ENCODE results near the gene COQ2.
"Not testable (repeated sequence)": the region's sequence is repeated elsewhere in the genome, so short reads cannot be mapped to it uniquely, and the experiment has no call there.

Gene COQ2

DNA sequence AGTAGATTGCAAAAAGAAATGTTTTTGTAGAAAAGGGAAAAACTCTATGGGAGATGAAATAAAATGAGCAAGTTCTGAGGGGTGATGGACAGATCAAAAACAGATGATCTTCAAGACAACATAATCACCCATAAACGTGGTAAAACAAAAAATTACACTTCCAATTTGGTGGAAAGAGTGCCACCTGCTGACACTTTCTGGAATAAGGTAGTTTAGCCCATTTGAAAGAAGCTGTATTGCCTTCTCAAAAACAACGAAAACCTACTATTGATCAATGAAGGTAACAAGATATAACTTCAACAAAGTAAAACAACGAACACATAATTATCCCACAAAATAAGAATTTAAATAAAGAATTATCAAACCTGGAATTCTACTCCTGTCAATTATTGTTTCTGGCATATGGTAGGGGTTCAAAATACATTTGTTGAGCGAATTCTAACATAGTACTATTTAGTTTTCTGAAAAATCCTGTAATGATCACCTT lies 2.5 kb downstream of the COQ2 start:
- peak; percentile 12 for DNase-seq

DNA sequence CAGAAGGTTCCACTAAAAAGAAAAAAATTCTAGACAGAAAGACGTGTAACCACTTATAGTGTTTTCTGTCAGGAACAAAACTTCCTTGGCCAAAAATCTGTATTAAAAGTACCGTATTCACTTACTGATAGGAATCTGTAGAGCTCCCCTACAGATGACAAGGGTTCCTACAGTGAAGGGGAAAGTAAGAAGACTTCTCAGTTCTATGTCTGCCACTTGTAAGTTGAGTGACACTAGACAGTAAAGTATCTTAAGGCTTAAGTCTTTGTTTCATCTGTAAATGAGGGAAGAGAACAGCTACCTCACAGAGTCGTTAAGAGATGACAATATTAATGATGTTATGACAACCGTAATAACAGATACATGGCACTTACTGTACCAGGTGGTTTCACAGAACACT lies 3.3 kb downstream of the COQ2 start:
- DNase-seq: peak; percentile 4

DNA sequence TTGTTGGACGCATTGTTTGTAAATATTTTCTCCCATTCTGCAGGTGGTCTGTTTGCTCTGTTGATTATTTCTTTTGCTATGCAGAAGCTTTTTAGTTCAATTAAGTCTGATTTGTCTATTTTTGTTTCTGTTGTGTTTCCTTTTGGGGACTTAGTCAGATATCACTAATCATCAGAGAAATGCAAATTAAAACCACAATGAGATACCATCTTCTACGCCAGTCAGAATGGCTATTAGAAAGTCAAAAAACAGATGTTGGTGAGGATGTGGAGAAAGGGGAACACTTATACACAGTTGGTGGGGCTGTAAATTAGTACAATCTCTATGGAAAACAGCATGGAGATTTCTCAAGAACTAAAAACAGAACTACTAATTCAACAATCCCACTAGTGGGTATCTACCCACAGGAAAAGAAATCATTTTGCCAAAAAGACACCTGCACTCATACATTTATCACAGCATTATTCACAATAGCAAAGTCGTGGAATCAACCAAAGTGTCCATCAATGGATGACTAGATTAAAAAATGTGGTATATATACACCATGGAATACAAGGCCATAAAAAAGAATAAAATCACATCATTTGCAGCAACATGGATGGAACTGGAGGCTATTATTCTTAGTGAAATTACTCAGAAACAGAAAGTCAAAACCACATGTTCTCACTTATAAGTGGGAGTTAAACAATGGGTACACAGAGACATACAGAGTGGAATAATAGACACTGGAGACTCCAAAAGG lies 8.1 kb downstream of the COQ2 start:
- DNase-seq: no peak

DNA sequence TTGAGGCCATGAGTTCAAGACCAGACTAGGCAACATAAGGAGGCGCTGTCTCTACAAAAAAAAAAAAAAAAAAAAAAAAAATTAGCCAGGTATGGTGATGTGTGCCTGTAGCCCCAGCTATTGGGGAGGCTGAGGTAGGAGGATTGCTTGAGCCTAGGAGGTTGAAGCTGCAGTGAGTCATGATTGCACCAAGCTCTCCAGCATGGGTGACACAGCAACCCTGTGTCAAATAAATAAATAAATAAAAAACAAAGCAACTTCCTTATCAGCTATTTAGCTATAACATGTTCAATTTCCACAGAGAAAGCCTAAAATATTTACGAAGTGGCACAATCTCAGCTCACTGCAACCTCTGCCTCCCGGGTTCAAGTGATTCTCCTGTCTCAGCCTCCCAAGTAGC lies 10.7 kb downstream of the COQ2 start:
- DNase-seq: not testable (repeated sequence)

DNA sequence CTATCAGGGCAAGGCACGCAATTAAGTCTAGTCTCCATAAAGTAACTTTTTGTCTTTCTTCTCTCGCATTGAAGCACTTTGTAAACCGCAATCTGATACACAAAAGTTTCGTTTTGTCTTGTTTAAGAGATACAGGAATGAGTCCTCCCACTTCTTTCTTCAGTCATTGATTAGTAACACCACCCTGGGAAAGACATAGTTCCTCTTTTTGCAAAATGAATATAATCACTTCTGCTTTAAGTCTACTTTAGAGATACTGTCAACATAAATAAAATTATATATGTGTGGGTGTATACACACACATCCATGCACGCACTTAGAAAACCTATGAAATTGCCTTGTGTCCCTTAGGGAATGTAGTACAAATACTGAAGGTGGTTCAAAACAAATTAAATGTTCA lies 11.7 kb downstream of the COQ2 start:
- no peak for DNase-seq

DNA sequence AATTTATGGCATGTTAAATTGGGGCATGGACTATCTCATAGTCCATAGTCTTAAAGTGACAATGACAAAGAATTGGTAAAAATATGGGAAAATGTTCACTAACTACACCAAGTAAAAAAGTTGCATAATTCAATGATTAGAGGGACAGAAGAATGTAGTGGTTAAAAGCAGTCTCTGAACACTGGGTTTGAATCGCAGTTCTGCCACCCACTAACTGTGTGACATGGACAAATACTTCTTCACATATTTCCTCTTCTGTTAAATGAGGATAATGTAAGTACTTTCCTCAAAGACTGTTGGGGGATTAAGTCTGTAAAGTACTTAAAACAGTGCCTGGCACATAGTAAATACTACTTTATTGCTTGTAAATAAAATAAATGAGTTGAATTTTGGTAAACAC lies 15.3 kb downstream of the COQ2 start:
- DNase-seq: no peak

DNA sequence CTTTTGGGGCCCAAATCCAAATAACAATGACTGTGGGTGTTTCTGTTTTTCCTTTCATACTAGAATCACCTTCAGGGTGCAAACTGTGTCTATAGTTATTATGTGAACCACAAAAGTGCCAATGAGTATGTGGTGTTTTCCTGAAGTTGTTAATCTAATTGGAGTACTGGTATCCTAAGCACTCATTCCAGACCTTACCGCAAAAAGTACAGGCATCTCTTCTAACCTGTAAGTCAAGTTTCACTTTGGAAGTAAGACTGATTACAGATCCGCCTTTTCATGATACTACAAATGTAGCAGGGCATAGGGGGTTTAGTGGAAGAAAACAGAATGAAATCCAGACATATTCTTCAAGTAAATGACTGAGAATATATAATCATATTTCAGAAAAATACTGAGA lies 16.1 kb downstream of the COQ2 start:
- DNase-seq: no peak

DNA sequence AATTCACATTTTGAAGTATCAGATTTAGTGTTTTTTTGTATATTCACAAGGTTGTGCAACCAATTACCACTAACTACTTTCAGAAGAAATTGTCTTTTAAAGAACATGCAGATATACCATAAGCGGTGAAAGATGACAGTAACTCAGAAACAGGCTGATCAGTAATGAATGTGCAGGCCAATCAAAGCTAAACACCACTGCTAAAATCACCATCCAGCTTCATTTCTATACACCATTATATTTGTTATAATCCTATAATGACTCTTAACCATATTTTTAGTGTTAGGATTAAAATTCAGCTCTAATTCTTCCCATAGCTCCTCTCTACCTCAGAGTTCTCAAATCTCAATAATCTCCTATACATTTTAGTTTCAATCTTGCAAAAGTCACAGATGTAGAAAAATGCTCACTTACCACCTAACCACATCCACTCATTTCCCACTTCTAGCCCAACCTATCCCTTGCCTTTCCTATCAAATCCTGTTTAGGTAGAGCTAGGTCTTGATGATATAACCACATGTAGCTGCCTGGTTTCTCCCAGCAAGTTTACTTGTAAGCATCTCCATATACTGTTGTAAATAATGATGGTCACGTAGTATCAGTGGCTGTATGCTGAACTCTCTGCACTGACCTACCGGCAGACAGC lies 16.6 kb downstream of the COQ2 start:
- DNase-seq: no peak

DNA sequence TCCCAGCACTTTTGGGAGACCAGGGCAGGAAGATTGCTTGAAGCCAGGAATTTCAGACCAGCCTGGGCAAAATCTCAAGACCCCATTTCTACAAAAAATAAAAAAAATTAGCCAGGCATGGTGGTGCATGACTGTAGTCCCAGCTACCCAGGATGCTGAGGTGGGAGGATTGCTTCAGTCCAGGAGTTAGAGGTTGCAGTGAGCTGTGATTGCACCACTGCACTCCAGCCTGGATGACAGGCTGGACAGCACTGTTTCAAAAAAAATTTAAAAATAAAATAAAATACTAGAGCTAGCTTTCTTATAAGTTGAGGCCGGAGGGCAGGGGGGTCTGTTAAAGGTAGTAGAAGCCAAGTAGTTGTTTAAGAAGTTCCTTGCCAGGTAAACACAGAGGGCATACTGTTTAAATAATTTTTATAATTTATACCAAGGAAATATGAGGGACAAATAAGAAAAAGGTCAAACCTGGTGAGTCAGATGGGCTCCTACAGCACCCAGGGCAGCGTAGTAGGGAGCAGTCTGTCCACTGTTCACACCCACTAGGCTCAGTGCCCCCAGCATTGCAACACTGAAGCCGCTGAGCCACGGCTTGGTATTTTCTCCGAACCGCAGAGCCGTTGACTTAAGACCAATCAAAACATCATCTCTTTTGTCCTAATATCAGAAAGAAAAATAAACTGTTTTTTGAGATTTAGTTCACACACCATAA lies 17.3 kb downstream of the COQ2 start:
- DNase-seq: no peak

DNA sequence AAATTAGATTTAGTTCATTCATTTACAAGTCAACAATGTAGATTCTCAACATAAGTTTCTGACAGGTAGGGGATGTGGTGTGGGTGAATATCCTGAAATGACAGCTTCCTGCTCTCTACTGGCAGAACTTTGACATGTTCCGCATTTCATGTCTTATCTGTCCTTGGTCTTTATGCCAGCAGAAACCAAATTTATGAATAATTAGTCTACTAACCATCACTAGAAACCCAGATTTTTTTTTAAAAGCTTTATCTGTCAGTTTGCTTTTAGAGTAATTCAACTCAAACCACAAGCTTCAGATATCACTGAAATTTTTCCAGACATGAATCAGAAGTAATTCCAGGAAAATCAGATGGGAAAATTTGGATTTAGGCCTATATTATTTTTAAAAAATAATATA lies 17.9 kb downstream of the COQ2 start:
- no peak for DNase-seq

DNA sequence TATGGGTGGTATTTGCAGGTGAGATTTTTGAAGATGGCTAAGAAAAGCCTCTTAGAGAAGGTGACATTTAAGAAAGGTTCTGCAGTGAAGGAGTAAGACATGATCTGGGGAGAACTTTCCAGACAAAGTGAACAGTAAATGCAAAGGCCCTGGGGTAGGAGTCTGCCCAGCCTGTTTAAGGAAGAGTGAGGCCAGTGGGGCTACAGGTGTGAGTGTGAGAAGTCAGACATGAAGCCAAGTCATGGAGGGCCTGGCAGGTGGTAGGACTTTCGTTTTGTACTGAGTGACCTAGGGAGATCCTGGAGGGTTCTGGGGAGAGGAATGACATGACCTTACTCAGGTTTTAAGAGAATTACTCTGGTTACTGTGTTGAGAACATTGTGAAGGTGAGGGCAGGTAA lies 21.5 kb downstream of the COQ2 start:
- no peak for DNase-seq

DNA sequence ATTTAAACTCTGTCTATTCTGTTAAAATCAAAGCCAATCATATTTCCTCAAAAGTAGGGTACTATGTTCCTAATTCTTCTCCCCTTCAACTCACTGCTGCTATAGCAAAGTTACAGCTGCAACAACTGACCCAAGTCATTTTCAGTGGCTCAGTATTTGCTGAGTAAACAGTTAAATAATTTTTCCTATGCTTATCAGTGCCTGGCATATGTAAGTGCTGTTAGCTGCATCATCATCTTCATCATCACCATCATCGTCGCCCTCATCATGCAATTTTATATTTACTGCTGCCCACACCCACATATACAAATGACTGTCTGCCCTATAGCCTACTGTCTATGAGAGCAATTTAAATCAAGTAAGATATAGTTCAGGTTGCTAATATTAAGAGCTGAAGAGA lies 21.9 kb downstream of the COQ2 start:
- no peak for DNase-seq

DNA sequence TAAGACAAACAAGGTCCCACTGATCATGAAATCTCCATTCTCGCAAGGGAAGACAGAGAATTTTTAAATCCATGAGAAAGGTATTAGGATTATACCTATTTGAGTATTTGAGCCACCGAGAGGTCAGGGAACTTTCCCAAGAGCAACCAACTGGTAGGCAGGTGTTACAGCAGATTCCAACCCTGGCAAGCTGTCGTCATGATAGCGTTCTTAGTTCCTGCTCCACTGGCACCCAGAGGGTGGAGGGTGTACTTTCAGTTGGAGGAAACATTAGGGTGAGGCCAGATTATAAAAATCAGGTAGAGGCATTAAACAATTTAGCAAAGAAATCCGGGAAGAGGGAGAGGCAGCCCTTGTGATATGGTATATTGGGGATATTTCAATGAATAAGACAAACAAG lies 23.3 kb downstream of the COQ2 start:
- DNase-seq: no peak

DNA sequence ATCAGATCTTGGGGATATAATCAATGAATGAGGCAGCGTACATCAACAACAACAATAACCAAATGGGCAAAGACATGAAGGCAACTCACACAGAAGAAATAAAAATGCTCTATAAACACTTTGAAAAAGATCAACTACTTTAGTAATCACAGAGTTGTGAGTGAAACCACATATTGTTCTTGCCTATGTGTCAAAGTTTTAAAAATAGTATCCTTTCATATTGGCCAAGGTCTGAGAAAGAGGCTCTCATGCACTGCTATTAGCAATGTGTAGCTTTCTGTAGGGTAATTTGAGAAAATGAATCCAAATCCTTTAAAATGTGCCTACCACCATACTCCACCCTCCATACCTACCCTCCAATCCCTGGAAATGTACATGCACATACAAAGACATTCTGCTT lies 25.0 kb downstream of the COQ2 start:
- no peak for DNase-seq

DNA sequence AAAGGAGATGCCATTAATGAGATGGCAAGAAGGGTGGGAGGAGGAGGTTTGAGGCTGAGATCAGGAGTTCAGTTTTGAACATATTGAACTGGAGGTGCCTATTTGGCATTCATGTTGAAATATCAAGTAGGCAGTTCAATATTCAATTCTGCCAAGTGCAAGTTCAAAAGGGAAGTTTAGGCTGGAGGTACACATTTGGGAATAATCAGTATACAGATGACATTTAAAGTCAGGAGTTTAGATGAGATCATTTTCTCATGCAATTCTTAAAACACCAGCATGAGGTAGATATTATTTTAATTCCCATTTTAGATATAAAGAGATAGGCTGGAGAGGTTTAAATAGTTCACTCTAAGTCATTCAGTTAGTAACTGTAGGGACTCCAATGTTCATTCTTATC lies 26.1 kb downstream of the COQ2 start:
- no peak for DNase-seq

DNA sequence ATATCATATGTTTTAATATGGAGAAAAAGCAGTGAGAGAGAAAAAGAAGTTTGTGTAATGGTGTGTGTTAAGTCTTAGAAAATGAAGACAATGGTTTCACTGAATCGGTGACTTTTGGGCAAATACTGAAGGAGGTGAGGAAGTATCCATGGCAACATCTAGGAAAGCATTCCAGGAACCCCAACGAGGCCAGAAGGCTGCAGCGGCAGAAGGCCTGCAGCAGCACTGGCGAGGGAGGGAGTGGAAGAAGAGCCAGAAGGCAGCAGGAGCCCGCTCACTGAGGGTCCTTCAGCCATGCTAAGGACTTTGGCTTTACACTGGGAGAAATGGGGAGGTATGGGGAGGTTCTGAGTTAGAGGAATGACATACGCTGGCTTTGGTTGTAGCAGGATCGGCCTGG lies 26.8 kb downstream of the COQ2 start:
- no peak for DNase-seq

DNA sequence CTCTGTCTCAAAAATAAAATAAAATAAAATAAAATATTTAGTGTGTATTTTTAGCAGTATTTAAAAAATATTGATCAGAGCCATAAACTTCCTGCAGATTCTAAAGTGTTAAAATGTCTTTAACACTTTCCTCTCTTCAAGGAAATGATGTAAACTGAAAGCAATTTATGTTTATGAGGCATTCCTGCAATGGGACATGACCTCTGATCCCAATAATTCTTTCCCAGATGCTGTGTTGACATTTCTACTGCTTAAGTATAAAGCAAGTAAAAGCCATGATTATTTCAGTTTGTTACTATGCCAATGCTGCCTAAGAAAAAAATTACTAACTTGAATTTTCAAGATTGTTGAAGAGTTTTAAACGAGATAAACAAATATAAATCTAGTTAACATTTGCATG lies 29.0 kb downstream of the COQ2 start:
- no peak for DNase-seq

DNA sequence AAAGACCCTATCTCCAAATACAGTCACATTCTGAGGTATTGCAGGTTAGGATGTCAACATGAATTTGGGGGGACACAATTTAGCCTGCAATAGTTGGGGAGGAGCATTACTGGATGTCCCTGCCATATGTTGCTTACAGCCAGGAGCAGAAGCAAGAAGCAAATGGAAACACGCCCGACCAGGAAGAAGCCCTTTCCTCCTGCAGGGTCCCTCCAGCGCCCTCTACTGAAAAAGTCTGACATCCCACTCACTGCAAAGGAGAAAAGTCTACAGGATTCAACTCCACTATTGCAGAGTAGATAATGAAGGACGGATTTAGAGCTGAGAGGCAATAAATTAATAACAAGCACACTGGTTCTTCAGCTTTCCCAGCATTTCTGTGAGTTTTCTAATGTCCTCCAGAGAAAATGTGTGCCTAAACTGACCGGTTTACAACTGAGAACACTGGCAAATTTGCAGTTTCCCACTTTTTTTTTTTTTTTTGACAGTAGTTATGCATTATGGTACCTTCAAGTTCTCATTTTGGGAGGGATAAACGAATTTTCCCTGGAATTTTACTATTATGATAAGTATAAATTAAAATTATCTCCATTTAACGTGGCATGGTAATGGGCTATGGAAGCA lies 31.7 kb downstream of the COQ2 start:
- peak; percentile 64 for DNase-seq

DNA sequence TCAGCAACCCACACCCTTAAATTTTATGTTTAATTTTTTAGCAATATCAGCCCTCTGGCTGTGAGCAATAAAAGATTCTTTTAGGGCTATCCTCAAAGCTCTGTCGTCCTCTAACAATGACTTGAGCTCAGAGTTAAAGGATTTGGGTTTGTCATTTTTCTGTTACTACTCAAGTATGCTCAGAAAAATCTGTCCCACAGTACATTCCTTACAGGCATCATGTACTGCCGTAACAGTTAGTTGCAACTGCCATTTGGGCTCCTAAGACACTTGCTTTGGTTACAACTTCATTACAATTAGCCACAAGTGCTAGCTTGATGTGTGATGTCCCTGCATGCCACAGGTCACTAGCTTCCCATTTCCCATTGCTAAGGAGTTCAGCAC lies 33.2 kb downstream of the COQ2 start:
- no peak for DNase-seq

DNA sequence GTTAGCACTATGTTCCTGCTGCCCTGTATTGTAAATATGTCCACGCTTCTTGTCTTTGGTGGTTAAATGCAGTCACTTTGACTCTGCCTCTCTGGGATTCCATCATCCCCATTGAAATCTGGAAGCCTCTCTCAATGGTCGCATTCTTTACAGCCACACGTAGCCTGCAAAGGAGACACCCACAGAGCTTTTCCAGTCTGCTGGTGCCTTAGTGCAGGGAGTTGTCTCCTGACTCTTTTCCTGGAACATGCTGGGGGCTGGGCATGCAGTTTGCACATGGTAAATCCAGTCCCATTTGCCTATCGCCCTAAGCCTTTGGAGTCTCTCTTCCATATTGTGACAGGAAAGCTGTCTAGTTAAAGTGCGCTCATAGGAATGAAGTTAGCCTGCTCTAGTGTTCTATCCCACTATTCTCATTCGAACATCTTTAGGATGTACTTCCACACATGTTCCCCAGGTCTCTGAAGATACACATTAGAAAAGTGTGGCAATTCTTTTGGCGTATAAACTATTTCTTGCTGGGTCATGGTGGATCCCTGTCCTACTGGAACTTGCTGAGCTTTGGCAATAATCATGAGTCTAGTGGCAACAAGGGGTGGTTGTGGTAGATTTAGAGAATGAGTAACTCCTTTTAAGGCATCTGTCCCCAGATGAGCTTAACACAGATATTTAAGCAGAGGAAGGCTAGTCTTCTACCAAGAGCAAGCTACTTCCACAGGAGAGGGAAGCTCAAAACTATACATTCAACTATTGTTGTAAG lies 33.7 kb downstream of the COQ2 start:
- no peak for DNase-seq

DNA sequence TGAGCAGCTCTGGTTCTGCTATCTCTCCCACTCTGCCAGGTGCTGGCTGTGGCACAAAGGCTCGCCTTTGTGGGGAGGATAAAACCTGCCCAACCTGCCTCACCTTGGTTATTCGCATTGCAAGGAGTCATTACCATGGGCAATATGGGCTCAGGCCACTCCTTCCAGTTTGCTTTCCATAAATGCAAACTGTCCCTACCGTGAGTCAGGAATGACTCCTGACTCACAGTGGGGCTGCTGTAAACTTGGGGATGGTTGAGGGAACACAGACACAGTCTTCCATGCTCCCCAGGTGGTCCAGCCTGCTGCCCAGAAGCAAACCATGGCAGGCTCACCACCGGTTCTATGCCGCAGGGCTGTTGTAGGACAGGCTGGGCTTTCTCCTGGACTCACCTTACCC lies 36.1 kb downstream of the COQ2 start:
- no peak for DNase-seq

DNA sequence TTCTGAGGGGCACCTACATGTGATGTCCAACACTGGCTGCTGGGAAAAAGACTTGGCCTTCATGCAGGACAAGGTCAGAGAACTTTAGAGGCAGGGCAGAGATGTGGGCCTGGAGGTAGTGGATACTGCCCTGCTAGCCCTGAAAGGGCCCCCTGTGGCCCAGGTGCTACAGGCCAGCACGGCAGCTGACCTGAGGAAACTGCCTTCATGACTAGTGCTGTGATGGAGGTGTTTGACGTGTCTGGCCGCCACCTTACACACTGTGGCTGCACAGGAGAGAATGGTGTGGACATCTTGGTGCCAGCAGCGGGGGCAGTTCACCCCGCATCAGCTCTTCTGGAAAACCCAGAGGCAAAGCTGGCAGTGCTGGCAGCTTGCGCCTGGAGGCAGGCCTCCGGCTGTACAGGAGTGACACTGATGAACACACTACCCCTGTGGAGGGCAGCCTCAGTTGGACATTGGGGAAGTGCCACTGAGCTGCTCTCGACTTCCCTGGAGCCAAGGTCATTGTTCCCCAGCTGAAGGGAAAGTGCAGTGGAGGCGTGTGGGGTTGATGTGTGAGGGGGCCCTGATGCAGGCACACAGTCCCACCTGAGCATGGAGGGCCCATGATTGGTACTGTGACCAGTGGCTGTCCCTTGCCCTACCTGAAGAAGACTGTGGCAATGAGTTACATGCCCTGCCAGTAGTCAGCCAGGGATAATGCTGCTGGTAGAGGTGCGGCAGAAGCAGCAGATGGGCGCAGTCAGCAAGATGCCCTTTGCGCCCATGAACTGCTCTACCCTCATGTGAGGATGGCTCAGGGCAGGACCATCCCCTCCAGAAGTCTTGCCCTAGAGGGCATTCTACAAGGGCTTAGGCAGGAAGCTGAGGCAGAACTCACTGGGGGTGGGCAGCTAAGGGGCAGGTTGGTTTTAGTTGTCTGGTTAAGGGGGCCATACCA lies 36.9 kb downstream of the COQ2 start:
- no peak for DNase-seq

Data from NCI-H2029 (cell line).